Pons (tissue), 1 donor: ENCODE data around the gene NME7.

Experiments used
- DNase-seq: peaks from one replicate; pipeline ENCODE4 v3.0.0-alpha.2; 2016; ENCODE audit warnings: low spot score

The NME7 gene

DNA sequence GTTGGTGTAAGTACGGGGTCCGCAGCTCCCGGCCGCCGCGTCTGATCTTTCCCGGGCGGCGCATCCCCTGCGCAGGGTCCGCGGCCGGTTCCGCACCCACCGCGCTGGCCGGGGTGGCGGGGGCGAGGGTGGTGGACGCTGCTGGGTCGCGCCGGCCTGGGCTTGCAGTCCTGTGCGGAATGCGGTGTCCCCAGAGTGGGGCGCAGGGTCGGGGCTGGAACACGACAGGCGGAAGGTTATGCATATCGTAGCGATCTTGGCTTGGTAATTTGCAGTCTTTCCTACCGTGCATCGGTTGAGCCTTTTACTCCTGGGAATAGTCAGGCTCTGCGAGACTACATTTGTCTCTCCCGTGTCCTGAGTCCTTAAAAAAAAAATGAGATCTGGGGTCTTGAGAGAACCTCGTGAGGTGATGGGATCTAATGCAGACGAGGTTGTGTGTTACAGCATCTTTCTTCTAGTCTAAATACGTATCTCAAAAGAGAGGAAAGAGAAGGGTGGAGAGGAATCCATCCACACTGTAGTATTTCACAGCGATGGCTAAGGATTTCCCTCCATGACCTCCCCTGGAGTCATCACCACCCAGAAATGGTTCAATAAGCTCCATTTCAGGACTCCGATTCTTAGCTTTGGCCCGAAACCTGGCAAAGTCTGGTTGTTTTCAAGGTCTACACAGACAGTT lies 260.5 kb downstream of the NME7 start:
- peak; percentile 53 for DNase-seq

DNA sequence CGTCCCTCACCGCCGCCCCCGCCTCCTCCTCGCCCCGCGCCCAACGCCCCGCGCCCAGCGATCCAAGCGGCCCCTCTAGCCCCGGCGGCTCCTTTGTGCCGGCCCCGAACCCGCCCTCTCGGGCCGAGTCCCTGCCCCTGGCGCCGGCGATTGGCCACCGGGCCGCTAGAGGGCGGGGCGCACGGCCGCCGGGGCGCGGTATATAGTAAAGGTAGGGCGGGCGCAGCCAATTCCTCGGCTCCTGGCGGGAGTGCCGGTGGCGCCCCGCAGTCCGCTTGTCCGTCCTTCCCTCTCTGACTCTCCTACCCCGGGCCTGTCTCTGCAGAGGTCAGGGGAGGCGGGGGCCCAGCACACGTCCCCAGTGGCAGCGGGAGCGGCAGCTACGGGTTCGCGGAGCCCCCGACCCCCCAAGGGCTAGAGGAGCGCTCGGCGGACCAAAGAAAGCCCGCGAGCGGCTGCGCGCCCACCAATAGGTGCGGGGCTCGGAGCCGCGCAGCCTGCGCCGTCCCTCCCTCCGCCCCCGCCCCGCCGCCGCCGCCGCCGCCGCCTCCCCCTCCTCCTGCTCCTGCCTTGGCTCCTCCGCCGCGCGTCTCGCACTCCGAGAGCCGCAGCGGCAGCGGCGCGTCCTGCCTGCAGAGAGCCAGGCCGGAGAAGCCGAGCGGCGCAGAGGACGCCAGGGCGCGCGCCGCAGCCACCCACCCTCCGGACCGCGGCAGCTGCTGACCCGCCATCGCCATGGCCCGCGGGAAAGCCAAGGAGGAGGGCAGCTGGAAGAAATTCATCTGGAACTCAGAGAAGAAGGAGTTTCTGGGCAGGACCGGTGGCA lies 261.3 kb downstream of the NME7 start, which contains the start of gene ATP1B1:
Gene ATP1B1, plus strand, starts transcription at position 596 of the 826 bp plus-strand sequence. Its CDS starts 140 bp downstream, at position 736.
- DNase-seq = peak; percentile 87

DNA sequence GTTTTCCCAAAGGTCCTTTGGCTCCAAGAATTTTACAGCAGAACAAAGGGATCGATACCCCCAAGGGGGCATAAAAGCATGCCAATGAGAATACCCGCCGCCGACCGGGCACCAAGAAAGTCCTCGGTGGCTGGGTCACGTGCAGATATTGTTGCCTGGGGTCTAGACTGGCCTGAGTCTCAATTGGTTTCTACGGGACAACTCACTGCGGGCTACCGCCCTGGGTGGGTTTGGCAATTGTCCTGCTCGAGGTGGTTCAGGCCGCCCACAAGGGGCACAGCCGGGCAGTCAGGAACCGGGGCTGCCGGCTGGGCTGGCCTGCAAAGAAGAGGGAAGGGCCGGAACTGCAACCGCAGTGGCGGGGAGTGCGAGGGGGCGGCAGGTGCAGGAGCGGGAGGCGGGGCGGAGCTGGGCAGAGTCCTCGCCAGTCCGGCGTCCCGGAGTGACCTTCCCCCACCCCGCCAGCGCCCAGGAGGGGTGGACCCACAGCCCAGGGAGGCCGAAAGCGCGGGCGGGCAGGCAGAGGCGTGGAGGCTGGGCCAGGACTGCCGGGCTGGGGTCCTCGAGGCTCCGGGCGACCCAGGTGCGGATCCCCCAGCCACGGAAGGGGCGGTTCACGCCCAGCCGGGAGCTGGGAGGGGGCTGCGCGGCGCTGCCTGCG lies 262.0 kb downstream of the NME7 start:
- DNase-seq = peak; percentile 73

DNA sequence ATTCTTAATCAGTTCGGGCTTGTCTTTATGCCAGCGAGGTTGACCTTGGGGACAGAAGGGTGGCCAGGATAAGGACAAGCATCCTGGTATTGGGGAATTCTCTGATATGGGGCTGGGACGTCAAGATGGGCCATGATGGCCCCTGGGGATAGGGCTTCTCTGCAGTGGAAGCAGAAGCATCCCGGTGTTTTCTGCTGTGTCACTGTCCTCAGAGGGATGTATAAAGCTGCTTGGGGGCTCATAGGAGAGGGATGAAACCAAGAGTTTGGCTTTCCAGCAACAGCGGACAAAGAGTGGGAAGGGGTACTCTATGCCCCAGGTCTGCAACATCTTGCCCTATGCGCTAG lies 262.5 kb downstream of the NME7 start:
- peak; percentile 49 for DNase-seq

DNA sequence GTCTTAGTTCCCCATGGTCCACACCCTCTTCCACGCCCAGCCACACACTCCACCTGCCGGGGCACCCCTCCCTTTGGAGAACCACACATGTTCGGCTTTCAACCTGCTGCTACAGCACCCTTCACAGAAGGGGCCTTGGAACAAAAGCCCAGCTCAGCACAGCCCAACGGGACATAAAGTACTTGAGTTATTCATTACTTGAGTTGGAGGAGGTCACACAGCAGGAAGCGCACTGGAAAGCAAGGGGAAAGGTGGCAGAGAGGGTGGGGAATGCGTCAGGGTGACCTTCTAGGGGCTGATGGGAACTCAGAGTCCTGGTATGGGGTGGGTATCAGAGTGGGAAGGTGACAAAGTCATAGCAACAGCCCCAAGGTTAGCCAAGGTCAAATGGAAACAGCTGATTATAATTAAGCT lies 264.1 kb downstream of the NME7 start:
- no peak for DNase-seq

DNA sequence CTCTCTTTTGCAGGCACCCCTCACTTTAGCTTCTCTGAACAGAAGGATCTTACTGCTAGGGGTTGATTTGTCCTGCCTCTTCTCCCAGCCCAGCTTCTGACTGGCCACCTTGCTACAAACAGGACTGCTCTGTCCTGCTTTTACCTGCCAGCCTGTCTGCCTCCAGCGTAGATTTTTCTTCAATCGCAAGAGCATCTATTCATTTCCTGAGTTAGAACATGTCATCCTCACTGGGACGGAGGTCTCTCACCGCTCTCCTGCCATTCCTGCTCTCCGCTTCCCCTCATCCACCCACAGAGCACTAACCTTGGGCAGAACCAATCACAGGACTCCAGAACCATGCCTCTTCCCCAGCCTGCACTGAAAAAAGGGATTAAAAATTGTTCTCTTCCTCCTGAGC lies 264.6 kb downstream of the NME7 start:
- DNase-seq = peak; percentile 42

DNA sequence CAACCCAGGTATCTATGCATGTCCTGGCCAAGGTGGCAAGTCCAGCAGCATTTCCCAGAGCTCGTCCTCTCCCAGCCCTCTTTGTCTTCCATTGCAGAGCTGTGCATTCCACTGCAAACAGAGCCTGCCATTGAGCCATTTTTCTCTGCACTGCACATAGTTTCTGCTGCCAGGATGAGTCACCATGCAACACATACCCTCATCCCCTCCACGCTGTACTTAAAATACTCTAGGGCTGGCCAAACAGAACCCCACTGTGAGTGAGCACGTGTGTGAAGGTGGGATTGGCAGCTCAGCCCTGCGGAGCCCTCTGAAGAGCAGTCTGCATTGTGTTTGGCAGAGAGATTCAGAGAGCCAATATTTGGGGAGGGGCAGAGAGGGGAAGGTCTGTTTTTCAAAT lies 265.0 kb downstream of the NME7 start:
- peak; percentile 88 for DNase-seq

DNA sequence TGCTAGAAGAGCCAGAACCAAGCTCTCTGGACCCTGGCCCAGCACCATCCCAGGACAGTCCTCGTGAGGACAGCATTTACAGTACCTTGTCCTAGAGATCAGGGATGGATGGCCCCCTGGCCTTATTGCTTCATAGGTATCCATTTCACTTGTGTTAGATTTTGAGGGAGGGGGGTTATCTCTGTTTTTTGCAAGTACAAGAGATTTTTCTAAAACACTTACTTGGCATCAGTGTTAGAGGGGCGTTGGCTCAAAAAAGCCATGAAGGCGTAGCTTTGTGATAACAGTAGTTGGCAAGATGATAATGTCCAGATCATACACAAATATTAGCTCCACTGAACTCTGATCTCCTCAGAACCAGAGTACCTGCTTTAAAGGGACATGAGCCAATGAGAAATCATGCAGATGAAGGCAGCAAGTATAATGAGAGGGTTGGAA lies 266.9 kb downstream of the NME7 start:
- no peak for DNase-seq

DNA sequence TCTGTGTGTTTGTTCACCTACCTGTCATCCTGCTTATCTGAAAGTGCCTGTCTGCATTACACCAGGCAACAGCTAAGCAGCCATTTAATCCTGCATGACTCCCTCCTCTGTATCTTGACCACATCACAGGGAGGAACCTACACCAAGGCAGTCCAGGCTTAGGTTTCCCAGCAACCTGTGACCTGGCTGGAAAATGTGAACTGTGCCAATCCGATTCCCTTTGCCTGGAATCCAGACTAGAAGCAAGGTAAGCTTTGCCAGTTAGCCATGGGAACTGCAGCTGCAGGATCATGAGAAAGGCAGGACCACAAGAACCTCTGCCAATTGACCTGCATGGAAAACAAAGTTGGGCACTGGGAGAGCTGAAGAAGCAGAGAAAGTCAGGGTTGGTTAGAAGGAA lies 267.4 kb downstream of the NME7 start:
- DNase-seq = peak; percentile 29

DNA sequence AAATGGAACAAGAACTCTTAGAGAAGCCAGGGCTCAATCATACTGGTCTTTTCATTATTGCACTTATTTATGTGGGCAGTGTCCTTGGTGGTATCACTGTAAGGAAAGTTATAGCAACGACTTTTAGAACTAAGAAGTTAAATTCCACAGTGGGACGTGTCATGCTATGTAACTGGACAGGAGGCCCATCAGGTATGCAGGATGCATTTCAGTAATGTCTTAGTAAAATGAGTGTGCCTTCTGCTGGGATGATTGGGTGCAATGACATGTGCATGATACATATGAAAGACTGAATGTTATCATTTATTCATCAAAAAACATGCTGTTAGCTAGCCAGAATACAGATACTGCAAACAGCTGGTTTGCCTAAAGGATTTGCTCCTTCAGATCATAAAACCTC lies 268.0 kb downstream of the NME7 start:
- DNase-seq = no peak

DNA sequence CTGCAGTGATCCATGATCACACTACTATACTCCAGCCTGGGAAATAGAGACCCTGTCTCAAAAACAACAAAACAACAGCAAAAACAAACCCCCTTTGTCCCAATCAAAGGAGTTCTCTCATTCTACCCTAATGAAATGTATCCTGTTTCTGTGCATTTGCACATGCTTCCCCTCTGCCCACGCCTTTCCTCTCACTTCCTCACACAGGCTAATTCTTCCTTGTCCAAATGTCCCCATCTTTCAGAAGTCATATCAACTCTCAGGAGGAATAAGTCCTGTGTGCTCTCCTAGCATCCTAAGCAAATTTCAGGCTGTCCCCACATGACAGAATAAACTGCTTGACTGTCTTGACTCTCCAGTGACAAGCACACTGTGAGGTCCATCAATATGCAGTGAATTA lies 269.2 kb downstream of the NME7 start:
- DNase-seq = peak; percentile 72

DNA sequence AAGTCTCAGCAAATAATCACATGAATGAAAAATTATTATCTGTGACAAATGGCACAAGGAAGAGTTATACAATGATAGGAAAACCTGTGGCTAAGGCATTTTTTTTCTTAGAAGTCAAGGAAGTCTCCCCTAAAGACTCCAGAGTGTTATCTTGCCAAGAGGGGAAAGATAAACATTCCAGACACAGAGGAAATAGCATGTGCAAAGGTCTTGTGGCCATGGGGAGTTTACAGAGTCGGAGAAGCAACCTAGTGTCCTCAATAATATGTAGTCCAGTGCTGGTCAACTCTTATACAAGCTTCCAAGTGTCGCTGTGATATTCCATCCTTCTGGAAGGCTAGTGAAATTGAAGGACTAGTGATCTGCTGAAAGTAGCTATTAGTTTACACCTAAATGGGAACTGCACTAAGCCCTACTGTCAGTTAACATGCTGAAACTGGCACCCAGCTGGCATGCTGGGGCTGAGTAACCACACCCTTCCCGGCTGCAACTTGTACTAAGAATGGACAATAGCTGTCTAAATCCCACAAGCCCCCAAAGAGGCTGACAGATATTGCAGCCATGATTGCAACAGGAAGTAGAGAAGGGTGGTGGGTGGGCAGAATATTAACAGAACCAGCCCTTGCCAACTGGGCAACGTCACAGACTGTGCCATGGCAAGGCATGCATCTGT lies 272.6 kb downstream of the NME7 start:
- peak; percentile 41 for DNase-seq

DNA sequence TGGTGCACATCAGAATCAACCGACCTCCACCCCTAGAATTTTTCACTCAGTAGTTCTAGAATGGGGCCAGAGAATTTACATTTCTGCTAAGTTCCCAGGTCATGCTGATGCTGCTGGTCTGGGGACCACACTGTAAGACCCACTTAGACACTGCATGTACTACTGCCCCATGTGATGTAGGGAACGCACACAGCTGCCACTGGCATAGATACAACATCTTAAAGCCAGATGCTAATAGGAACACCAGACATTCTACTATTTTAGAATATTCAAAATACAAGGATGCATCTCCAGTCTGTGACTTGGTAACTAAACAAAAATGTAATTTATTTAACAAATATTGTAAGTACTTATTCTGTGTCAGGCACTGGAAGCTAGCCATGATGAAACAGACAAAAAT lies 275.2 kb downstream of the NME7 start:
- peak; percentile 52 for DNase-seq

DNA sequence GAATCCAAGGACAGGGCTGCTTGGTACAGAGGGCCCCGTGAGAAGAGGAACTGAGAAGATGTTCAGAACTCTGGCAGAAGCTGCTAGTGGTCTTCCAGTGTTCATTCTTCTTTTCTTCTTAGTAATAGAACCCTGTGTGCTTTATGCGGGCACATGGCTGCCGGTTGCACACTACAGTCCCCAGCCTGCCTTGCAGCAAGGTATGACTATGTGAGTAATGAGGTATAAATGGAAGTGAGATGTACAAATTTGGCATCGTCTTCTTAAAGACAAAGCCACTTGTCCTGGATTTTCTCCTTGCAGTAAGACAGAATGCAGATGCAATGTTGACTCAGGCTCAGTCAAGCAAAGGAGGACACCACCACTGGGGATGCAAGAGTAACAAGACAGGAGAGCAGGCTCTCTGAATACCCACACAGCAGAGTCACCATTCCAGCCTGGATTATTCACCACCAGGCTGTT lies 276.1 kb downstream of the NME7 start:
- DNase-seq = peak; percentile 60

DNA sequence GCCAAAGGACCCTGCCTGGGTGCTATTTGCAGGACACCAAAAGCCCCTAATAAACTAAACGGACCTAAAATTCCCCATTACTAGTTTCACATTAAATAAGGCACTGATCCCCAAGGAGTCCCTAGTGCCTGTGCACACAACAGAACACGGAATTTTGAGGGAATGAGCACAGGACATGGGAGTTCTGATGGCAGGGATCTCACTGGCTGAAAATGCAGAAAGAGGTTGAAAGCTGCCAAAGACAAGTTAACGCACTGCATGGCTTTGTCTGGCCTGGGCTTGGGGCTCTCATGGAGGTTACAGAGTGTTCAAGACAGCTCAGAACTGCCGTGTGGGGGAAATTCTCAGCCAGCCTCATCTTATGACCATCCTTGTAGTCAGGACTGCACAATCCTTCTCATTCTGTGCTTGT lies 276.7 kb downstream of the NME7 start:
- peak; percentile 67 for DNase-seq

DNA sequence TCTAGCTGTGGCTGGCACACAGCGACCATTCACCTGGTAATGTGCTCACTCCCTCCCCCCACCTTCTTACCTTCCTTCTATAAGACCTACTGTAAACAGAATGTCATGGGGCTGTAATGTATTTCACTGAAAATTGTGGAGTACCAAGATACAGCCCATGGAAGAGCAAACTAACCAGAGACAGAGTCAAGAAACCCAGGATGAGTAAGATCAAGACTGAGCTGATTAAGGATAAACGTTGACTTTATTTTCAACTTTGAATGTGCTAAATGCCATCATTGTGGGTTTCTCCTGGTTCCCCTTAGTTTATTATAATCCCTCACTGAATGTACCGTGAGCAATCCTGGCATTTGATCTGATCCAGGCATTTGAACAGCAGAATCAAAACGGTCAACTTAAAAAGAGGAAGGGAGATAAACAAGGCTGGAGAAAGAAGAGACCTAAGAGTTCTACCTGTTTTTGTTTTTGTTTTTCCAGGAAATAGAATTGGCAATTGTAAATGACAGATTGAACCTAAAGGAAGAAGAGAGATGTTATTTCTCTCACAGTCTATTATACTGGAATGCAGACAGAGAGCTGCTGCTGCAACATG lies 277.2 kb downstream of the NME7 start:
- DNase-seq = peak; percentile 55

DNA sequence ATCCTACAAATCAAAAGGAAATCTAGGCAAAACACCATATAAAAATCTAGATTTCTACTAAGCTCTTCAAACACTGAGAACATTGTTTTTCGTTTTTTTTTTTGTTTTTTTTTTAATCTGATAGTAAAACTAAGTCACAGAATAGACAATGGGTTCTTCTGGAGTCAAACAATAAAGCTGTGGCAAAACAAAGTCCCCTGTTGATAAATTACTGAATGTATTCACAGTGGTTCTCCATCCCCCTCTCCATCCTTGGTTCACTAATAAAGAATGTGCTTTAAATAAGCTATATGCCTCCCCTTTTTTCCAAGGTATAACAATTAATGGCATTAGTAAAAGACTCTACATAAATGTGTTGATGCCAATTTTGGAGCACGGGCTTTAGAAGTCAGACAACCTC lies 277.8 kb downstream of the NME7 start:
- peak; percentile 96 for DNase-seq

DNA sequence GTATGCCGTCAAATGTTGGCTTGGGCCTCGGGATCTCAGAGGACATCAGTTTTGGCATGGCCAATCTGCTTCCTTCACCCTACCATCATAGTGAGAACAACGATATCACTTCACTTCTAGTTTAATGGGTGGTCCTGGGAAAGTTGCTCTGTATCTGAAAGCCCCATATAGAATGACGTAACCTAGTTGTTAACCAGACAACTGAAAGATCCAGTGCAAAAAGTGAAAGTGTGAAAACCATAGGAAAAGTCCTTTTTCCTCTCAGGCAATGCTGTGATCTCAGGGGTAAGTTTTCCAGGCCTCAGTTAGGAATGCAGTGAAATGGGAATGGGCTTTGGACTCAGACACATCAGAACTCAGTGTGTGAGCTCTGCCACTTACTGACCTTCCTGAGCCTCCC lies 279.7 kb downstream of the NME7 start:
- DNase-seq = peak; percentile 45

DNA sequence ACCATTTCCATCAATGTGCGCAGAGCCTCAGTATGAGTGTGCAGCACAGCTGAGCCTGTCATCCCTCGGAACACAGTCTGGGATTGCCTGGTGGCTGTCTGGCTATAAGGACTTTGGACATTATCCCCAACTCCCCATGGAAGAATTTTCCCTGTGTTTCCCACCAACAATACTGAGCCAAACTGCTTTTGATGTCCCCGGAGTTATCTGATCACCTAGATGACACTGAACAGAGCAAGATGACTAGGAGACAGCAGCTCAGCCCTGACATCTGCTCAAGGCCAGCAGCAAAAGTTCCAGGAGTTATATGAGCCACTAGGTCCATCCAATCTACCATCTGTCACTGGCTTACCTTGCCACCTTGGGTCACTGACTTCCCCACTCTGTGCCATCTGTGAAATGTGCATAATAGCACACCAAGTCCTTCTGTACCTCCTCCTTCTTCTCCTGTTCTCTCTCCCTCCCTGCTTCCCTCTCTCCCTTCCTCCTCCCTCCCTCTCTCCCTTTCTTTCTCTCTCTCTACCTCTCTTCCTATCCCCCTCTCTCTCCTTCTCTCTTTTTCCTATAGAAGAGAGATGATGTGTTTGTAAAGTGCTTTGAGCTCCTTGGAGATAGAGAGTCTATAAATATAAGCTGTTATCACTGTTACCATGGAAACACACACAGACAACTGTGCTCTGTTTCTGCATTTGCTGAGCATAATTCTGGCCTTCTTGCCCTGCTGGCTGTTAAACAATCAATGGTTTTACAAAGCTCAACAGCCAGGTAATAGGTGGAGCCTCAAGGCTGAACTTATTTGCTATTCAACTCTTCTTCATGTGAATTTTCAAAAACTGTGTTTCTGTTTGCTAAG lies 280.8 kb downstream of the NME7 start:
- peak; percentile 84 for DNase-seq

DNA sequence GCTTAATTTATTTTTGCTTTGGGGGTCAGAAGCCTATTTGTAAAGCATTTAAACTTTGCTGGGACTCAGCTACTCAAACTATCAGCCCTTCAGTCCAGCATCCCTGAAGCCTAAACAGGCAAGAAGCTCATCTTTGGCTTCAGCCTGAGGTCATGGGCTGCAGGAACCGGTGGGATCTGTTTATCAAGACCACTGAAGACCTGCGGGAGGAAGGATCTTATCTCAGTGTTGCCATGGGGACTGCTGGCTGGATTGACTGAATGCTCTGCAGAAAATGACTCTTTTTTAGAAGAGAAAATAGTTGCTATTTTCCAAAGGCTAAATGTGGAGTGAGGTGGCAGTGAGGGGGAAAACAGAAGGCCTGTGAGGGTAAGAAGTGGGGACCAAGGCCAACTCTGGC lies 281.7 kb downstream of the NME7 start:
- DNase-seq = no peak
